ENCODE measurements around the gene MRPL58. TPM values are rescaled to one million over a fixed set of nuclear protein-coding genes. Genes with fewer than 3 reads are reported as not detected.

Gene MRPL58
- total and polyA plus RNA-seq, 2 donors (not counting 1 experiment from before 2014, with no cell fraction given) = 20.8 to 21.6 TPM

DNA sequence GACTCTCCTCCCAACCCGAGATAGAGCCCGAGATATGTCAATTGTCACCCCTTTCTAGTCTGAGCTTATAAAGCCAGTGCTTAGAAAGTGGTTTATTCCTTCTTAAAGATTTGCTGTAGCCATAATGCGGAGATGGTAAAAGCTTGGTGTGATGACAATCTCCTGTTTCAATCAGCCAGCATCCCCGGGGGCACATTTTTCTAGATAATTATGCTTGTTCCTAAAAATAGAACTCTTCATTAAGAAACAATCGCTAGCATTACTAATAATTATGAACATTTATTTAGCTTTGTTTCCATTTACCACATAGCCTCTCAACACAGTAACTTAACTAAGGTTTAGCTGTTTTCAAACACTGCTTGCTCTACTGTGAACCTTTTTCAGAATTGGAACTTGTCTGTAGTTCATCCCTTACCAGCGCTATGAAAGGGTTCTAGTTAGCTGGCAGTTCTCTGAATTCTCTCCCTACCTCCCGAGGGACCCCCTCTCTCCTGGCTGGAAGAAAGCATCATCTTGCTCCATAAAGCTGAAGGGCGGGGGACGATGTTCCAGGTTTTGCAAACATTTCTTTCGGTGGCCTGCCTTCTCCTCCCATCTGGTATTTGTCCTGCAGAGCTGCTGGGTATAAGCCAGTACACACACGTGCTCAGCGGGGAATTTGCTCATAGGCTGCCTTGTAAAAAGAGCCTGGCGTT is 922 bp upstream of the MRPL58 start:
- H3K27me3 ChIP-seq (replicated peaks in 1 of 4; ENCODE audit: control extremely low read depth in 1 of 4, control insufficient read depth in 3 of 4, insufficient read depth in 4 of 4, low read length in 3 of 4) = peaks cover 0 to 4% (median 0%) of the 10 kb centered on the region in 4 experiments
- 91% methylated on average over 5 of the region's 13 CpGs for WGBS (ENCODE audit: insufficient coverage)
- H2AFZ ChIP-seq (ENCODE audit: insufficient read depth, low read depth, low read length, poor library complexity, severe bottlenecking) = peak overlapping the region; percentile 91
- Mint-ChIP-seq H3K27me3 (no peaks in the 10 kb centered on the region), H3K4me3 (peak overlapping the region; percentile 97), H3K9me3 (ENCODE audit: insufficient read depth) (no peaks in the 10 kb centered on the region), H3K4me1 (peaks cover 22% of the 10 kb centered on the region), H3K27ac (peak overlapping the region; percentile 92)
- DNase-seq (no peak), ATAC-seq (ENCODE audit: low read depth) (no peak)
- H3K9me3 ChIP-seq (ENCODE audit: control extremely low read depth in 1 of 3, control insufficient read depth in 2 of 3, insufficient read depth in 1 of 3, low read length in 2 of 3) = no peaks in the 10 kb centered on the region
- H3K4me2 ChIP-seq (replicated peaks; ENCODE audit: low read depth, low read length, poor library complexity, severe bottlenecking) = peak overlapping the region; percentile 81
- intact Hi-C loops (cut with micrococcal nuclease) = loop anchor here (1.0 kb wide), 7 partner anchors 23 to 138 kb away; partner anchors contain the start of genes CDR2L, HID1 and KCTD2
- H3K79me2 ChIP-seq (ENCODE audit: control insufficient read depth, insufficient read depth, low read length) = peaks cover 27% of the 10 kb centered on the region
- H3K9ac ChIP-seq (ENCODE audit: low read length) = peak overlapping the region; percentile 80
- H3K4me1 ChIP-seq (ENCODE audit: control insufficient read depth in 2 of 2, insufficient read depth in 2 of 2, low read length in 2 of 2) = peaks cover 15 to 16% of the 10 kb centered on the region in 2 donors
- ChIA-PET POLR2A (interaction anchor here (0.6 to 1.9 kb wide), 6 partner anchors 21 to 1034 kb away, joined by 3 to 5 read pairs (median 4); partner anchors contain the start of gene HID1), CTCF (interaction anchor here (1.1 to 3.2 kb wide), 16 partner anchors 13 to 266 kb away, joined by 3 to 56 read pairs (median 4); partner anchors contain the start of genes CDR2L, HID1 and SLC16A5)
- no peaks in the 10 kb centered on the region for H4K20me1 ChIP-seq (ENCODE audit: control insufficient read depth, insufficient read depth, low read length, poor library complexity, severe bottlenecking)
- TF ChIP-seq, protein P1, sequence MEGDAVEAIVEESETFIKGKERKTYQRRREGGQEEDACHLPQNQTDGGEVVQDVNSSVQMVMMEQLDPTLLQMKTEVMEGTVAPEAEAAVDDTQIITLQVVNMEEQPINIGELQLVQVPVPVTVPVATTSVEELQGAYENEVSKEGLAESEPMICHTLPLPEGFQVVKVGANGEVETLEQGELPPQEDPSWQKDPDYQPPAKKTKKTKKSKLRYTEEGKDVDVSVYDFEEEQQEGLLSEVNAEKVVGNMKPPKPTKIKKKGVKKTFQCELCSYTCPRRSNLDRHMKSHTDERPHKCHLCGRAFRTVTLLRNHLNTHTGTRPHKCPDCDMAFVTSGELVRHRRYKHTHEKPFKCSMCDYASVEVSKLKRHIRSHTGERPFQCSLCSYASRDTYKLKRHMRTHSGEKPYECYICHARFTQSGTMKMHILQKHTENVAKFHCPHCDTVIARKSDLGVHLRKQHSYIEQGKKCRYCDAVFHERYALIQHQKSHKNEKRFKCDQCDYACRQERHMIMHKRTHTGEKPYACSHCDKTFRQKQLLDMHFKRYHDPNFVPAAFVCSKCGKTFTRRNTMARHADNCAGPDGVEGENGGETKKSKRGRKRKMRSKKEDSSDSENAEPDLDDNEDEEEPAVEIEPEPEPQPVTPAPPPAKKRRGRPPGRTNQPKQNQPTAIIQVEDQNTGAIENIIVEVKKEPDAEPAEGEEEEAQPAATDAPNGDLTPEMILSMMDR (IDR thresholded peaks at IDR 0.05) = no peak
- TF ChIP-seq EZH2 (IDR thresholded peaks at IDR 0.05; ENCODE audit: borderline replicate concordance, insufficient read depth, low read depth, low read length, poor library complexity, severe bottlenecking) = no peak
- H3K36me3 ChIP-seq (replicated peaks in 1 of 2; ENCODE audit: control extremely low read depth in 1 of 2, control insufficient read depth in 1 of 2, extremely low read depth in 1 of 2, insufficient read depth in 2 of 2, low read length in 1 of 2) = peaks cover 0 to 5% of the 10 kb centered on the region in 2 experiments
- peak overlapping the region in 1 of 2 donors; percentile 79 for H3K27ac ChIP-seq (ENCODE audit: low read length in 2 of 2)
- H3K4me3 ChIP-seq (ENCODE audit: control extremely low read depth in 1 of 5, extremely low read depth in 1 of 5, insufficient read depth in 1 of 5, low read depth in 2 of 5, low read length in 4 of 5) = no peak overlapping the region

DNA sequence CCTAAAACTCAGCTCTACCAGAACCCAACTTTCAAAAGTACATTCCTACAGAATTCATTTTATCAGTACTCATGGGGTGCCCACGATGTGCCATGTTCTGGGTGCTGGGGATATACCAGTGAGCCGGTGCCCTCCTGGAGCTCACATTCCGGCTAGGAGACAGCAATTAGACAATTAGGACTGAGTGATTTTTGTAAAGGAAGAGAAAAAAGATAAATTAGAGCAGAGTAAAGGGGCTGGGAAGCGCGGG is 449 bp upstream of the MRPL58 start:
- Mint-ChIP-seq H3K4me3 (peak overlapping the region; percentile 97), H3K9me3 (ENCODE audit: insufficient read depth) (no peaks in the 10 kb centered on the region), H3K27me3 (no peaks in the 10 kb centered on the region), H3K27ac (peak overlapping the region; percentile 92), H3K4me1 (peaks cover 22% of the 10 kb centered on the region)
- DNase-seq (no peak), ATAC-seq (ENCODE audit: low read depth) (no peak)
- intact Hi-C loops (cut with micrococcal nuclease) = loop anchor here (1.0 kb wide), 7 partner anchors 22 to 139 kb away; partner anchors contain the start of genes CDR2L, HID1 and KCTD2
- H3K9me3 ChIP-seq (ENCODE audit: control extremely low read depth in 1 of 3, control insufficient read depth in 2 of 3, insufficient read depth in 1 of 3, low read length in 2 of 3) = no peaks in the 10 kb centered on the region
- H3K27me3 ChIP-seq (replicated peaks in 1 of 4; ENCODE audit: control extremely low read depth in 1 of 4, control insufficient read depth in 3 of 4, insufficient read depth in 4 of 4, low read length in 3 of 4) = peaks cover 0 to 4% (median 0%) of the 10 kb centered on the region in 4 experiments
- peak overlapping the region; percentile 80 for H3K9ac ChIP-seq (ENCODE audit: low read length)
- peaks cover 0 to 6% of the 10 kb centered on the region in 2 experiments for H3K36me3 ChIP-seq (replicated peaks in 1 of 2; ENCODE audit: control extremely low read depth in 1 of 2, control insufficient read depth in 1 of 2, extremely low read depth in 1 of 2, insufficient read depth in 2 of 2, low read length in 1 of 2)
- peak overlapping the region in 4 of 5 experiments; percentile 72 to 86 (median 77) for H3K4me3 ChIP-seq (ENCODE audit: control extremely low read depth in 1 of 5, extremely low read depth in 1 of 5, insufficient read depth in 1 of 5, low read depth in 2 of 5, low read length in 4 of 5)
- peaks cover 15 to 16% of the 10 kb centered on the region in 2 donors for H3K4me1 ChIP-seq (ENCODE audit: control insufficient read depth in 2 of 2, insufficient read depth in 2 of 2, low read length in 2 of 2)
- peaks cover 31% of the 10 kb centered on the region for H3K79me2 ChIP-seq (ENCODE audit: control insufficient read depth, insufficient read depth, low read length)
- CTCF ChIA-PET = interaction anchor here (0.9 to 3.2 kb wide), 22 partner anchors 13 to 741 kb away, joined by 3 to 56 read pairs (median 4); partner anchors contain the start of genes CDR2L, HID1 and SLC16A5
- peak overlapping the region; percentile 81 for H3K4me2 ChIP-seq (replicated peaks; ENCODE audit: low read depth, low read length, poor library complexity, severe bottlenecking)
- 73% methylated on average over 4 of the region's 5 CpGs for WGBS (ENCODE audit: insufficient coverage)
- TF ChIP-seq, protein P1 (IDR thresholded peaks at IDR 0.05) = no peak
- TF ChIP-seq EZH2 (IDR thresholded peaks at IDR 0.05; ENCODE audit: borderline replicate concordance, insufficient read depth, low read depth, low read length, poor library complexity, severe bottlenecking) = no peak
- H2AFZ ChIP-seq (ENCODE audit: insufficient read depth, low read depth, low read length, poor library complexity, severe bottlenecking) = peak overlapping the region; percentile 91
- POLR2A ChIA-PET = interaction anchor here (0.6 to 1.9 kb wide), 9 partner anchors 20 to 1034 kb away, joined by 3 to 6 read pairs (median 4); partner anchors contain the start of genes ARMC7 and HID1
- H3K27ac ChIP-seq (ENCODE audit: low read length in 2 of 2) = peak overlapping the region; percentile 30 to 79
- no peaks in the 10 kb centered on the region for H4K20me1 ChIP-seq (ENCODE audit: control insufficient read depth, insufficient read depth, low read length, poor library complexity, severe bottlenecking)

Measured in B cell (primary cell).